ENCODE measurements around the gene ITPR3. TPM values are rescaled to one million over a fixed set of nuclear protein-coding genes. Genes with fewer than 3 reads are reported as not detected.

ITPR3 gene
- total and polyA plus RNA-seq, 2 of the 13 experiments (the other 11 are each of a cell fraction or from before 2014, with no cell fraction given) = 3.8 to 21.4 TPM

DNA sequence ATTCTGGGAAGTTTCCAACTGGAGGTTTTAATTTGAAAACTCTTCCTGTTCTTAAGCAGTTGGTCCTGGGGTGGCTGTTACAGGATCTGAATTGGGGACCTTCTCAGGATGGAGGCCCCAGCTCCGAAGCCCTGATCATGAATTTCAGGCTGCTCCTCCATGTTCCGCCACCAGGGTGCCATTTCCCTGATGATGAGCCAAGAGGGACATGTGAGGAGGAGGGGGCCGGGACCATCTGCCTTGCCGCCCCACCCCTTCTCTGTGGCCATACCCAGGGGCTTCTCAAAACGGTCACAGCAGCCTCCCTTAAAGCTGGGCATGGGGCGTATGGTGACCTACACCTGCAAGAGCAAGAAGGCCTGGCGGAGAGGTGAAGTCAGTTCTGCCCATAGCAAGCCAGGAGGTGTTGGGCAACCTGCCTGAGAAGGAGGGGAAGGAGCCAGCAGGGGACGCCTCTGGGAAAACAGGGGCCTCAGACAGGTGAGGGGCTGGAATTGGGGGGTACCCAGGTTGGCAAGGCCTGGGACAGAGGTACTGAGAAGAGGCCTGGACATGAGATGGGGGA lies 37.4 kb upstream of the ITPR3 start (continued):
- TF ChIP-seq, protein P1, sequence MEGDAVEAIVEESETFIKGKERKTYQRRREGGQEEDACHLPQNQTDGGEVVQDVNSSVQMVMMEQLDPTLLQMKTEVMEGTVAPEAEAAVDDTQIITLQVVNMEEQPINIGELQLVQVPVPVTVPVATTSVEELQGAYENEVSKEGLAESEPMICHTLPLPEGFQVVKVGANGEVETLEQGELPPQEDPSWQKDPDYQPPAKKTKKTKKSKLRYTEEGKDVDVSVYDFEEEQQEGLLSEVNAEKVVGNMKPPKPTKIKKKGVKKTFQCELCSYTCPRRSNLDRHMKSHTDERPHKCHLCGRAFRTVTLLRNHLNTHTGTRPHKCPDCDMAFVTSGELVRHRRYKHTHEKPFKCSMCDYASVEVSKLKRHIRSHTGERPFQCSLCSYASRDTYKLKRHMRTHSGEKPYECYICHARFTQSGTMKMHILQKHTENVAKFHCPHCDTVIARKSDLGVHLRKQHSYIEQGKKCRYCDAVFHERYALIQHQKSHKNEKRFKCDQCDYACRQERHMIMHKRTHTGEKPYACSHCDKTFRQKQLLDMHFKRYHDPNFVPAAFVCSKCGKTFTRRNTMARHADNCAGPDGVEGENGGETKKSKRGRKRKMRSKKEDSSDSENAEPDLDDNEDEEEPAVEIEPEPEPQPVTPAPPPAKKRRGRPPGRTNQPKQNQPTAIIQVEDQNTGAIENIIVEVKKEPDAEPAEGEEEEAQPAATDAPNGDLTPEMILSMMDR (CRISPR knock-in tag; IDR thresholded peaks at IDR 0.05) = peak; percentile 51
- TF ChIP-seq CHCHD3 (CRISPR knock-in tag; IDR thresholded peaks at IDR 0.05) = no peak
- no peak for TF ChIP-seq ZNF224 (CRISPR knock-in tag; IDR thresholded peaks at IDR 0.05)
- TF ChIP-seq KMT2B (CRISPR knock-in tag; IDR thresholded peaks at IDR 0.05) = no peak
- no peak for TF ChIP-seq ZNF639 (CRISPR knock-in tag; conservative IDR thresholded peaks at IDR 0.05)
- TF ChIP-seq ADNP (CRISPR knock-in tag; IDR thresholded peaks at IDR 0.05) = no peak
- TF ChIP-seq MIER3 (CRISPR knock-in tag; IDR thresholded peaks at IDR 0.05; ENCODE audit: borderline replicate concordance) = no peak
- no peak for TF ChIP-seq HIVEP1 (CRISPR knock-in tag; IDR thresholded peaks at IDR 0.05)
- no peak for TF ChIP-seq NBN (conservative IDR thresholded peaks at IDR 0.05)
- TF ChIP-seq CEBPB (IDR thresholded peaks at IDR 0.05; ENCODE audit: borderline replicate concordance, low read depth, low read length) = peak; percentile 42; the same call in 1 of the 2 replicates
- TF ChIP-seq ZNF761 (CRISPR knock-in tag; conservative IDR thresholded peaks at IDR 0.05) = no peak
- TF ChIP-seq MEIS1 (CRISPR knock-in tag; IDR thresholded peaks at IDR 0.05; ENCODE audit: borderline replicate concordance) = no peak
- no peak for TF ChIP-seq ZBED4 (CRISPR knock-in tag; IDR thresholded peaks at IDR 0.05; ENCODE audit: borderline replicate concordance)
- TF ChIP-seq HOXA5 (CRISPR knock-in tag; IDR thresholded peaks at IDR 0.05) = no peak
- no peak for TF ChIP-seq HNRNPLL (IDR thresholded peaks at IDR 0.05; ENCODE audit: low read depth, low read length, poor library complexity, severe bottlenecking)
- no peak for TF ChIP-seq STAT5B (CRISPR knock-in tag; IDR thresholded peaks at IDR 0.05)
- TF ChIP-seq HOMEZ (CRISPR knock-in tag; IDR thresholded peaks at IDR 0.05; ENCODE audit: low read depth) = no peak
- TF ChIP-seq ZGPAT (CRISPR knock-in tag; IDR thresholded peaks at IDR 0.05) = no peak
- no peak for TF ChIP-seq ZNF891 (CRISPR knock-in tag; IDR thresholded peaks at IDR 0.05)
- TF ChIP-seq NFE2L2 (IDR thresholded peaks at IDR 0.05; ENCODE audit: low read length) = no peak
- TF ChIP-seq KLF6 (CRISPR knock-in tag; IDR thresholded peaks at IDR 0.05) = no peak

Measured in HepG2 (cell line).